SH-SY5Y (cell line): ENCODE data around the gene ATE1.

Experiments
- GATA2 ChIP-seq: IDR thresholded peaks from 2 replicates; pipeline ENCODE4 v1.6.1; 2011; ENCODE audit warnings: mild to moderate bottlenecking, low read depth, low read length
- GATA3 ChIP-seq: IDR thresholded peaks from 2 replicates; pipeline ENCODE4 v1.6.1; 2011; ENCODE audit warnings: low read depth, mild to moderate bottlenecking, low read length, moderate library complexity

DNA sequence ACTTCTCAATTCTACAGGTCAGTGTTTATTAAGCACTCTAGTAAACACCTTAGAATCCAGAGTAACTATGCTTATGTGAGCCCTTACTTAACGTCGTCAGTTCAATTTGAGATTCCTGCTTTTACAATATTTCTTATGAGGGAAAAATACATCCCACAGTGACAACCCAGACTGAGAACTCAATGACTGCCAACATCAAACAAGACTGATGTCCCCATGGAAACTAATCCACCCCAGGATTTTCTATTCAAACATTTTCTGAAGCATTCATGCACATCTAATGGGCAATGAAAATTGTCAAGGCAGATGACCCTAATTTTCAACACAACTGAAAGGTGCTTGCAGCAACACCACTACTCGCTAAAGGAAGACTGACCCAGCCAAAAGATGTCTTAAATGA is 67.0 kb downstream of the ATE1 start:
- no peak for TF ChIP-seq GATA3
- TF ChIP-seq GATA2, result no peak
